ENCODE measurements around the gene LTBP4. TPM values are rescaled to one million over a fixed set of nuclear protein-coding genes. Genes with fewer than 3 reads are reported as not detected.
A peak's percentile ranks its signal among the peaks of the same experiment; 100 is the strongest.

LTBP4 gene
- total and polyA plus RNA-seq, 2 donors (not counting 1 experiment from before 2014, with no cell fraction given), result 81.2 to 105 TPM

DNA sequence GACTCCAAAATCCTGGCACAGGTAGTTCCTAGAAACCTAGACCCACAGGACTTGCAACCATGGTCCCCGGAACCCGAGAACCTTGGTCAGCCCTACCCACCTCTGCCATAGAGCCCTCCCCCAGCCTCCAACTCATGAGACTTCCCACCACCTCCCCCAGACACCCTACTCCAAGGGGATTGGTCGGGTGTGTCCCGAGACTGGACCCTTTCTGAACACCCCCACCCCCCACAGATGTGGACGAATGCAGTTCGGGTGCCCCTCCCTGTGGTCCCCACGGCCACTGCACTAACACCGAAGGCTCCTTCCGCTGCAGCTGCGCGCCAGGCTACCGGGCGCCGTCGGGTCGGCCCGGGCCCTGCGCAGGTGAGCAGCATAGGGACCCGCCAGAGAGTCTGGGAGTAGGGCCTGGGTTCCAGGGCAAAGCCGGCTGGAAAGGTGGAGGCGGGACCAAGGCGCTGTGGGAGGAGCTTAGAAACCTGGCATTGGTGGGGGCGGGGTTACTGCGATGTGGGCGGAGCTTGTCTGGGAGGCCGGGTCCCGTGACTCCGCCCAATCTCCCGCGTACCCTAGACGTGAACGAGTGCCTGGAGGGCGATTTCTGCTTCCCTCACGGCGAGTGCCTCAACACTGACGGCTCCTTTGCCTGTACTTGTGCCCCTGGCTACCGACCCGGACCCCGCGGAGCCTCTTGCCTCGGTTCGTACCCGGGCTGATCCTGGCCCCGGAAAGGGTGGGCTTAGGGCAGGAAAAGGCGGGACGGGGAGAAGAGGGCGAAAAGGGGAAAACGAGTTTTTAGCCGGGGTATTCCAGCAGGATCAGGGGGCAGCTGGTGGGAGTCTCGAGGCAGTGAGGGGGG, 11.9 kb downstream of the LTBP4 start:
- H3K9ac ChIP-seq (ENCODE audit: low read length), result peak overlapping the region; percentile 80
- H3K27me3 ChIP-seq (replicated peaks in 1 of 4; ENCODE audit: control extremely low read depth in 1 of 4, control insufficient read depth in 3 of 4, insufficient read depth in 4 of 4, low read length in 3 of 4), result no peaks in the 10 kb centered on the region
- Mint-ChIP-seq H3K4me3 (peak overlapping the region; percentile 93), H3K27ac (peak overlapping the region; percentile 91), H3K27me3 (no peaks in the 10 kb centered on the region), H3K4me1 (peaks cover 43% of the 10 kb centered on the region), H3K9me3 (ENCODE audit: insufficient read depth) (no peaks in the 10 kb centered on the region)
- H3K4me2 ChIP-seq (replicated peaks; ENCODE audit: low read depth, low read length, poor library complexity, severe bottlenecking), result peak overlapping the region; percentile 97
- peak; percentile 83 for DNase-seq
- POLR2A ChIA-PET, result interaction anchor here (0.9 to 1.4 kb wide), 5 partner anchors 8 to 64 kb away, joined by 3 to 9 read pairs (median 5); no protein-coding TSS in a partner anchor
- H3K4me1 ChIP-seq (ENCODE audit: control insufficient read depth in 2 of 2, insufficient read depth in 2 of 2, low read length in 2 of 2), result peaks cover 27 to 43% of the 10 kb centered on the region in 2 donors
- peaks cover 0 to 13% (median 0%) of the 10 kb centered on the region in 3 donors for H3K9me3 ChIP-seq (ENCODE audit: control extremely low read depth in 1 of 3, control insufficient read depth in 2 of 3, insufficient read depth in 1 of 3, low read length in 2 of 3)
- H3K27ac ChIP-seq (ENCODE audit: low read length in 2 of 2), result peak overlapping the region; percentile 69 to 83
- H2AFZ ChIP-seq (ENCODE audit: insufficient read depth, low read depth, low read length, poor library complexity, severe bottlenecking), result peak overlapping the region; percentile 95
- no peaks in the 10 kb centered on the region for H3K79me2 ChIP-seq (ENCODE audit: control insufficient read depth, insufficient read depth, low read length)
- intact Hi-C loops (cut with micrococcal nuclease), result loop anchor here (1.0 to 10.0 kb wide), 4 partner anchors 8 to 184 kb away; partner anchors contain the start of genes BLVRB, COQ8B, EGLN2 and ITPKC
- peak overlapping the region in 4 of 5 experiments; percentile 70 to 94 (median 76) for H3K4me3 ChIP-seq (ENCODE audit: control extremely low read depth in 1 of 5, extremely low read depth in 1 of 5, insufficient read depth in 1 of 5, low read depth in 2 of 5, low read length in 4 of 5)
- no peaks in the 10 kb centered on the region for H4K20me1 ChIP-seq (ENCODE audit: control insufficient read depth, insufficient read depth, low read length, poor library complexity, severe bottlenecking)
- WGBS (ENCODE audit: insufficient coverage), result 26% methylated on average over 50 of the region's 50 CpGs
- peak; percentile 8 for ATAC-seq (ENCODE audit: low read depth)
- H3K36me3 ChIP-seq (replicated peaks in 1 of 2; ENCODE audit: control extremely low read depth in 1 of 2, control insufficient read depth in 1 of 2, extremely low read depth in 1 of 2, insufficient read depth in 2 of 2, low read length in 1 of 2), result no peaks in the 10 kb centered on the region
- TF ChIP-seq, protein P1, sequence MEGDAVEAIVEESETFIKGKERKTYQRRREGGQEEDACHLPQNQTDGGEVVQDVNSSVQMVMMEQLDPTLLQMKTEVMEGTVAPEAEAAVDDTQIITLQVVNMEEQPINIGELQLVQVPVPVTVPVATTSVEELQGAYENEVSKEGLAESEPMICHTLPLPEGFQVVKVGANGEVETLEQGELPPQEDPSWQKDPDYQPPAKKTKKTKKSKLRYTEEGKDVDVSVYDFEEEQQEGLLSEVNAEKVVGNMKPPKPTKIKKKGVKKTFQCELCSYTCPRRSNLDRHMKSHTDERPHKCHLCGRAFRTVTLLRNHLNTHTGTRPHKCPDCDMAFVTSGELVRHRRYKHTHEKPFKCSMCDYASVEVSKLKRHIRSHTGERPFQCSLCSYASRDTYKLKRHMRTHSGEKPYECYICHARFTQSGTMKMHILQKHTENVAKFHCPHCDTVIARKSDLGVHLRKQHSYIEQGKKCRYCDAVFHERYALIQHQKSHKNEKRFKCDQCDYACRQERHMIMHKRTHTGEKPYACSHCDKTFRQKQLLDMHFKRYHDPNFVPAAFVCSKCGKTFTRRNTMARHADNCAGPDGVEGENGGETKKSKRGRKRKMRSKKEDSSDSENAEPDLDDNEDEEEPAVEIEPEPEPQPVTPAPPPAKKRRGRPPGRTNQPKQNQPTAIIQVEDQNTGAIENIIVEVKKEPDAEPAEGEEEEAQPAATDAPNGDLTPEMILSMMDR (IDR thresholded peaks at IDR 0.05), result no peak
- no peak for TF ChIP-seq EZH2 (IDR thresholded peaks at IDR 0.05; ENCODE audit: borderline replicate concordance, insufficient read depth, low read depth, low read length, poor library complexity, severe bottlenecking)
- CTCF ChIA-PET, result interaction anchor here (1.0 to 4.5 kb wide), 4 partner anchors 10 to 43 kb away, joined by 3 to 37 read pairs (median 14); partner anchors contain the start of gene LTBP4
